GM15510 (cell line): ENCODE data around the gene COL4A3.

ENCODE experiments used
- POLR2A ChIP-seq: IDR thresholded peaks from 3 replicates; pipeline ENCODE4 v1.6.1; 2011; ENCODE audit warnings: borderline replicate concordance; ENCODE audit not compliant: insufficient read length; ENCODE audit errors: extremely low read depth

Gene COL4A3

DNA sequence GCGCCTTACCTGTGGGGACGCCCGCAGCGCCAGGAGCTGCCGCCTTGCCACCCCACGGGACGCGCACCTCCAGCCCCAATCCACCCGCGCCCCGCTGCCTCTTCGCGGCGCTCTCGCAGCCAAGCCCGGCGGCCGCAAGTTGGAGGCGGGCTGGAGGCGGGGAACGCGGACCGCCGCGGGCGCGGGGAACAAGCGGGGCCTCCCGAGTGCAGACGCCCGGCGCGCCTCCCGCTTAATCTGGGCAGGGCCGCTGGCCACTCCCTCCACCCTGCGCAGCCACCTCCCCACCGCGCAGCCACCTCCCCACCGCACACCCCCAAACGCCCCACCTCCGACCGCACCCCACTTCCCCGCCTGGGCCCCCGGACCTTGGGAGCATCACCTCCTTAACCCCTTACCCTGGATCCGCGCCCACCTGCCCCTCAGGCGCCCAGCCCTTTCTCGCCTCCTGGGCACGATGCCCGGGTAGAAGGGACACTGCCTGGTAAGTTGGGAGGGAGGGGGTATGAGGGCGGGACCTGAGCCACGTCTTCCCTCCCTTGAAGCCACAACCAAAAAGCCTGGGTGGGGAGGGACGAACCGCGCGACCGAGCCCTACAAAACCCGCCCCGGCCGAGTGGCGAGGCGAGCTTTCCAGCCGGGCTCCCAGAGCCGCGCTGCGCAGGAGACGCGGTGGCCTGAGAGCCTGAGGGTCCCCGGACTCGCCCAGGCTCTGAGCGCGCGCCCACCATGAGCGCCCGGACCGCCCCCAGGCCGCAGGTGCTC lies at the start of gene COL4A3, which contains the start of gene COL4A4:
COL4A3 (plus strand) TSS at position 627 of the 765 bp plus-strand sequence; CDS start at position 730, 103 bp downstream.
COL4A4 (minus strand) TSS at position 208 of the 765 bp plus-strand sequence. CDS start 16,722 bp downstream, outside the sequence.
- TF ChIP-seq POLR2A, result peak; percentile 41

- TF ChIP-seq POLR2A, result no peak
Measured at GRCh38 chr2:227115761-227116160, 48.7 kb upstream of the COL4A3 start.

- TF ChIP-seq POLR2A, result no peak
Measured at GRCh38 chr2:227117027-227117426, 47.4 kb upstream of the COL4A3 start.

GRCh38 chr2:227117852-227118251 lies 46.6 kb upstream of the COL4A3 start:
- no peak for TF ChIP-seq POLR2A

DNA sequence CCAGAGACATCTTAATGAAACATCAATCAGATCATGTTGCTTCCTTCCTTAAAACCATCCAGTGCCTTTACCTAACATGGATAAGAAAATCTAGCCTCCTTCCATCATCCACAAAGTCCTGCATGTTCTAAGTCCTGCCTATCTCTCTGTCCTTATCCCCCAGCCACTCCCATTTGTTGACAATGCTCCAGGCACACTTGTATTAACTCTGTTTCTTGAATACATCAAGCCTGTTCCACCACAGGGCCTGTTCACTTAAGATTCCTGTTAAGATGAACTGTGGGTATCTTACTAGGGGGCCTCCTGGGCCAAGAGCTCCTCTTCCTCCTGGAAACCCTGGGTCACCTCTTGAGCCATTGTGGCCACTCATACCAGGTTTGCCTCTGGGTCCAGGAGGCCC lies 46.1 kb upstream of the COL4A3 start:
- TF ChIP-seq POLR2A, result no peak

DNA sequence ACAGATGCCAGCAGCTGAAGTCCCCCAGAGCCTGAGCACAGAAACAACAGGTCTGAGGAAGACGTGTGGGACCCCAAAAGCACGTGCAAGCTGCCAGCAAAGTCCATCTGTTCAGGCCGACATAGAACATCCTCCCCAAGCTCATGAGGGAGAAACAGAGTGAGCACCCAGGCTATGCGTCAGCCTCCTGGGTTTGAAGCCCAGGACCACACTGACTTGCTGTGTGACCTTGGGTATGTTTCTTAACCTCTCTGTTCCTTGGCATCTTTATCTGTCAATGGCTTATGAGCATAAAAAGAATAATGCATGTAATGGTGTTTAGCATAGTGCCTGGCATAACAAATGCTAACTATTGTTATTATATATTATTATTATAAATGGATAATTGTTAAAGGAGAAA lies 40.7 kb upstream of the COL4A3 start:
- no peak for TF ChIP-seq POLR2A

DNA sequence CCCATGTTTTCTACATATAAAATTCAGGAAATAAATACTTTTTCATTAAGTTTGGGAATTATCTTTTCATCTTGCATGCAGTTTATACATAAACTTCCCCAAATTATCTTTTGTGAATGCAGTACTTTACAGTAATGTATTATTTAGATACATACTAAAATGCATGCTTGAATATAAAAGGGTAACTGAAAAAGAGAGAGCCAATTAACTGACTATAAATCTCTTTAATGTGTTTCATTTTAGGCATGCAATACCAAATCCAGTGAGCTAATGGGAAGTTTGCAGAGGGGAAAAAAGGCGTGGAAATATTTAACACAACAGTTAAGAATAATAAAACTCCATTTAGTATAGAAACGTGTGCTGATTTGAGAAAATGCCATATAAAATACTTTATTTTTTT lies 39.6 kb upstream of the COL4A3 start:
- TF ChIP-seq POLR2A, result no peak

- no peak for TF ChIP-seq POLR2A
Measured at GRCh38 chr2:227125506-227125905, 38.9 kb upstream of the COL4A3 start.

GRCh38 chr2:227127201-227127600 lies 37.2 kb upstream of the COL4A3 start:
- no peak for TF ChIP-seq POLR2A

DNA sequence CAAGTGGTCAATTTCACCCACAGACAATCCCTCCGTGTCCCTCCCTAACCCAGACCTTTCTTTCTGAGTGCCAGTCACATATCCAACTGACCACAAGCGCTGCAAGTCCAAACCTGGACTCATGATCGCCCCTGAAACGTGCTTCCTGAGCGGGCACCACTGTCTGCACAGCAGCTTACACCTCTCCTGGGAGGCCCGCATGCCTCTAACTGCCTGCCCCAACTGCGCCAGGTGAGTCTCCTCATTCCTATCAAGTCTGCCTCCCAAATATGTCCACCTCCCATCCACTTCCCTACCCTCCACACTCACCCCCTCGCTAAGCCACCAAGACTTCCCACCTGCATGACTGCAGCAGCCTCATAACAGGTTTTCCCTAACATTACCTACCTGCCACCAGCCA lies 33.8 kb upstream of the COL4A3 start:
- TF ChIP-seq POLR2A, result no peak

DNA sequence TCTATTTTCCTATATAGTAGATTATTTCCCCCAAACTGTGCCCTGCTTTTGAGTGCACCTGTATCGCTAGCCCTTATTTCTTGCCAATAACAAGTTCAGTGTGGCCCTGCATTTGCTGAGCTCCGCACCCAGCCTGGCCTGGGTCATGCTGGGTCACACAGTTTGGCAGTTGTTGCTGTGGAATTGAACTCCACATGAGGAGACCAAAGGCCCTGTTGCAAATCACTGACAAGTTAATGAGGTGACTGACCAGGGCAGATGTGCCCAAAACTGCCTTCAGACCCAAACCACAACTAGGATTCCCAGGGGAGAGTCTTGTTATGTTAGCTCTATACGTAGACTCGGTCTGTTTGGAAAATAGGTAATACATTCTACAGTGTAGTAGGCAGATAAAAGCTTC lies 31.4 kb upstream of the COL4A3 start:
- no peak for TF ChIP-seq POLR2A

DNA sequence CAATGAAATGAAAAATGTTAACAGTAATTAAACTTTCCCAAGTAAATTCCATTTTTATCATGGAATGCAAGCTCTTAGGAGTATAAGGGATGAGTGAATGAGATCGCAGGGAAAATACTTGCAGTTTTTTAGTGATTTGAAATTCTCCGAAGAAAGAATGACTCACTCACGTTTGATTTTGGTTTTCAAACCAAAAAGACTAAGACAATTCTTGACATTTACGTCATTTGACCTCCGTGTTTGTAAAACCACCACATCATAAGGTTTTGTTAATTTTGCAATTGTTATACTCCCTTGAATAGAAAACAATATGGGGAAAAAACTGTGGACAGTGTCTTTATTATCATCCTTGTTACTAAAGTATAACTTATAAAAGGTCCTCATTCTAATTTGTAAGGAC lies 29.8 kb upstream of the COL4A3 start:
- TF ChIP-seq POLR2A, result no peak

GRCh38 chr2:227141301-227141700 lies 23.1 kb upstream of the COL4A3 start:
- TF ChIP-seq POLR2A, result no peak

DNA sequence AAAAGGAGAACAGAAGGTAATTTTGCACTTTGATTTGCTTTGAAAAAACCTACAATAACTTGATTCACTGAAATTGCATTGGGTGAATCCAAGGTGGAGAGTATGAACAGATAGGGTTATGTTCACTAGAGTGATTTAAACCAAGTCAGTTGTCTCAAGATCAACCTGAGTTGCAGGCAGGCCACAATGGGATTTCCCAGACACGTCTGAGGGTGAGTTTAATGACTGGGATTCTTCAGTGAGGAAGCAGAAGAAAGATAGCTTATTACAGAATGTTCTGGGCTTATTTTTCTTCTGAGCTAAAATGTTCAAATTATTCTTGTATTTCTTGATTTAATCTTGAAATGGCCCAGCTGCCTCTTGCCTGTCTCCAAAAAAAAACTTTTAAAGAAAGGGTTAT lies 20.5 kb upstream of the COL4A3 start:
- no peak for TF ChIP-seq POLR2A

DNA sequence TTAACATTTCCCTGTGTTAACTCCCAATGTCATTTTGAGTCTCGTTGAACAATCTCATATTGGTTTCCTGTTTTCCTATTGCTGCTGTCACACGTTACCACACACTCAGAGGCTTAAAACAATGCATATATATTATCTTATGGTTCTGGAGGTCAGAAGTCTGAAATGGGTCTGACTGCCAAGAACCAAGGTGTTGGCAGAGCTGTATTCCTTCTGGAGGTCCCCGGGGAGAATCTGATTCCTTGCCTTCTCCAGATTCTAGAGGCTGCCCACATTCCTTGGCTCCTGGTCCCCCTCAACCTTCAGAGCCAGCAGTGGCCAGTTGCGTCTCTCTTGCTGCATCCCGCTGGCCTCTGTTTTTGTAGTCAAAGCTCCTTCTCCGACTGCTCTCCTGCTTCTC lies 18.0 kb upstream of the COL4A3 start:
- TF ChIP-seq POLR2A, result no peak

DNA sequence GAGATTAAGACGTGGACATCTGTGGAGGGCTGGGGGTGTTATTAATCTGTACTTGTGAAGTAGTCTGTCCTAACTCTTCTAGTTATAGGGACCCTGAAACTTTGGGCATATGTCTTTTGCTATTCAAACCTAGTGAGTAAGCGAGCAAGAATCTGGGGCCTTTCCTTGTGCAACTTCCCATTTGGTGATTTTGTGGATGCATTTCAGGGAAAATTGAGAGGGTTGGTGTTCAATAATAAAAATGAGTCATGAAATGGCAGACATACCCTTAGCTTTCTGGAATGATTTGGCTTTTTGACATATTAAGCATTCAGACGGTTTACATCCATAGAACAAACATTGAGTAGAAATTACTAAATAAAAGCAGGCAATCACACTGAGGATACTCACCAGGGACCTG lies 17.4 kb upstream of the COL4A3 start:
- TF ChIP-seq POLR2A, result no peak
